Mucosa of stomach (tissue), 1 donor: ENCODE measurements around the gene TALDO1.

Experiments used
- H3K27me3 ChIP-seq: one replicate; pipeline ENCODE4 v1.7.0; 2013; ENCODE audit warnings: mild to moderate bottlenecking, low read length; ENCODE audit not compliant: control insufficient read depth, insufficient read depth
- H3K36me3 ChIP-seq: one replicate; pipeline ENCODE4 v1.7.0; 2013; ENCODE audit warnings: low read length; ENCODE audit not compliant: control insufficient read depth, insufficient read depth
- H3K4me1 ChIP-seq: one replicate; pipeline ENCODE4 v1.7.0; 2013; ENCODE audit warnings: mild to moderate bottlenecking, low read length; ENCODE audit not compliant: control insufficient read depth, insufficient read depth
- H3K4me3 ChIP-seq: one replicate; pipeline ENCODE4 v1.7.0; 2013; ENCODE audit warnings: low read length
- H3K9ac ChIP-seq: one replicate; pipeline ENCODE4 v1.7.0; 2013; ENCODE audit warnings: mild to moderate bottlenecking, low read length, moderate library complexity
- H3K9me3 ChIP-seq: one replicate; pipeline ENCODE4 v1.7.0; 2013; ENCODE audit warnings: mild to moderate bottlenecking, low read length, moderate library complexity; ENCODE audit not compliant: control insufficient read depth
- donor health status: Pancreatic carcinoma.

The TALDO1 gene

DNA sequence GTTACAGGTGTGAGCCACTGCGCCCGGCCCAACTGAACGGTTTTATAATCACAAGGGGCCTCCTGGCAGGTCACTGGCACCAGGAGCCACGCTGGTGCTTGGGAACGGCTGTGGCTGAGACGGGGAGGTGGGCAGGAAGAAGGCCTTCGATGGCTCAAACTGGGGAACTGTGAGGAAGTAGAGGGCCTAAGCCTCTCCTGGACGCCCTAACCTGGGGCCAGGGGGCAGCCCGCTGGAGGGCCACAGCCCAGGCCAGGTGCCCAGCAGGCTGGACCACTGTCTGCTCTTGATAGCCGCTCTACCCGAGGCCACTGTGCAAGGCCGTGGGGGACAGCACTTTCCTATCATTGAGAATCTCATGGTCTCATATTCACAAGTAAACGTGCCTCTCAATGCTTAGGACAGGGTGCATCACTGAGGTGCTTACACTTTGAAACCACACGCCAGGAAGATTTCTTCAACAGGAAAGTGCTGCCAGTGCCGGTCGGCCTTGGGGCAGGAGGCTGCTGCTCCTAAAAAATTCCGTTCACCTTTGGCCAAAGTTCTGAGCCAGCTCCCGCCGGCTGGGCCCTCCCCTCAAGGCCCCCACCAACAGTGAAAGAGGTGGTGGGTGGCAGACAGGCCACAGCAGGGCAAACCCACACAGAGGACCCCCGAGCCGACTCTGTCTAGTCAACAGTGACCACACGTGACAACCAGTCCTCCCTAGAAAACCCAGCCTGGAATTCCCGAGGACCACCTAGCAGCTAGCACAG, 22.8 kb downstream of the TALDO1 start:
- H3K9ac ChIP-seq, result no peak overlapping the region
- H3K36me3 ChIP-seq, result peaks cover 6% of the 10 kb centered on the region
- H3K9me3 ChIP-seq, result no peaks in the 10 kb centered on the region
- H3K27me3 ChIP-seq, result no peaks in the 10 kb centered on the region
- peaks cover 1% of the 10 kb centered on the region for H3K4me1 ChIP-seq
- H3K4me3 ChIP-seq, result no peak overlapping the region

DNA sequence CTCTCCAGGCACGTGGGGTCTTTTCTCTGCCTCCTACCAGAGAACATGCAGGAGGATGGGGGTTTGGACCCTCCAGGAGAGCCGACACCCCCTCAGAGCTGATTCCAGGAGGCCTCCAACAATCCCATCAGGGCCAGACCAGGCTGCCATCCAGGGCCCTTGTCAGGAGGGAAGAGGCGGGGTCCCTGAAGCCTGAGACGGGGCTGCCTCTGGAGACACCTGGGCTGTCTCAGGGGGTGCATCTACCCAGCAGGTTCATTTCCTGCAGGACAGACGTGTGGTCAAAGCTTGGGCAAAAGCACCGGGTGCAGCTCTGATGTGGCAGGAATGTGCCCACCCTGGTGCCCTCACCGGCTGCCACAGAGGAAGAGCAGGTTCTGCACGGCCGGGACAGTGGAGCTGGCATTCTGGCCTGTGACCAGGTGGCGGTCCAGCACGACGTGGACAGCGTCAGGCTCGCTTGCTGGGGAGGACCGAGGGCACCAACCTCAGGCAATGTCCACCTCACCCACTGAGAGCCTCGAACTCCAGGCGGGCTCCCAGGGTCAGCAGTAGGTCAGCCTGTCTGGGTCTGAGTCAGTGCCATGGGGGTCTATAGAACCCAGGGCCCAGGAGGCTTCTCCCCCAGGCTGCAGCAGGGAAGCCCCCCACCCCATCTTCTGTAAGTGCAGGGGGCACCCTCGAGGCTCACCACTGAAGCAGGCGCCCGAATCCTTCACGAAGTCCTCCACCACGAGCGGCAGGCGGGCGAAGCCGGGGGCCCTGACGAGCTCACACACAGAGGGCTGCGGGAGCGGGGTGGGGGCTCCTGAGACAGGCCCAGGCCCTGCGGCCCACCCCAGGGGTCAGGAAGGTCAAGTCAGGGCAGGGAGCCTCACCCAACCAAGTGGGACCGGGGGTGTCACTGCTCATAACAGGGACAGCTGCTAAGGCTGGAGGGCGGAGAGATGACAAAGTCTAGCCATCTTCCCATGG, 23.7 kb downstream of the TALDO1 start:
- H3K9ac ChIP-seq, result no peak overlapping the region
- H3K4me3 ChIP-seq, result no peak overlapping the region
- peaks cover 6% of the 10 kb centered on the region for H3K36me3 ChIP-seq
- no peaks in the 10 kb centered on the region for H3K27me3 ChIP-seq
- peaks cover 7% of the 10 kb centered on the region for H3K4me1 ChIP-seq
- no peaks in the 10 kb centered on the region for H3K9me3 ChIP-seq

DNA sequence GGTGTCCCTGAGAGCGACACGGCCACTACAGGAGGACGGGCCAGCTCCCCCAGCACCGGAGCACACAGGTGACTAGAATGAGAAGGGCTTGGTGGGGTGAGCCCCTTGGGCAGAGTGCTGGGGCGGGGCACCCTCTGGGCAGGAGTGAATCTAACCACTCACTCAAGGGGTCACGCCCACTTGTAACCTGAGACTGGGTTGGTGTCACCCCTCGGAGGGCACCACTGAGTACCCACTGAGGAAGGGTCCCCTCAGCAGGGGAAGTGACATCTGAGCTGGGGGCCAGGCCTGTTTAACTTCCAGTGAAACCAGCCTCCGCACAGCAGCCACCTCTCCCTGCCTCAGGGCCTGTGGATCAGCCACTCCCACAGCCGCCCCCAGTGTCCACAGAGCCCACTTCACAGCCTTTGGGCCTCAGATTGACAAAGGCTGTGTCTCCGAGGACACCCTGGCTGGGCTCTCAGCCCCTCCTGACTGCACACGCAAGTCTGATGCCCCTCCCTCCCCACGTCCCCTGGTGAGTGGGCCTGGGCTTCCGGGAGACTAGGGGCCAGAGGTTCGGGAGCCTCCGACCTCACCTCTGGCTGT, 24.4 kb downstream of the TALDO1 start:
- Histone ChIP-seq H3K9me3 (no peaks in the 10 kb centered on the region), H3K4me3 (no peak overlapping the region), H3K27me3 (no peaks in the 10 kb centered on the region), H3K9ac (no peak overlapping the region), H3K36me3 (no peaks in the 10 kb centered on the region), H3K4me1 (peaks cover 13% of the 10 kb centered on the region)

DNA sequence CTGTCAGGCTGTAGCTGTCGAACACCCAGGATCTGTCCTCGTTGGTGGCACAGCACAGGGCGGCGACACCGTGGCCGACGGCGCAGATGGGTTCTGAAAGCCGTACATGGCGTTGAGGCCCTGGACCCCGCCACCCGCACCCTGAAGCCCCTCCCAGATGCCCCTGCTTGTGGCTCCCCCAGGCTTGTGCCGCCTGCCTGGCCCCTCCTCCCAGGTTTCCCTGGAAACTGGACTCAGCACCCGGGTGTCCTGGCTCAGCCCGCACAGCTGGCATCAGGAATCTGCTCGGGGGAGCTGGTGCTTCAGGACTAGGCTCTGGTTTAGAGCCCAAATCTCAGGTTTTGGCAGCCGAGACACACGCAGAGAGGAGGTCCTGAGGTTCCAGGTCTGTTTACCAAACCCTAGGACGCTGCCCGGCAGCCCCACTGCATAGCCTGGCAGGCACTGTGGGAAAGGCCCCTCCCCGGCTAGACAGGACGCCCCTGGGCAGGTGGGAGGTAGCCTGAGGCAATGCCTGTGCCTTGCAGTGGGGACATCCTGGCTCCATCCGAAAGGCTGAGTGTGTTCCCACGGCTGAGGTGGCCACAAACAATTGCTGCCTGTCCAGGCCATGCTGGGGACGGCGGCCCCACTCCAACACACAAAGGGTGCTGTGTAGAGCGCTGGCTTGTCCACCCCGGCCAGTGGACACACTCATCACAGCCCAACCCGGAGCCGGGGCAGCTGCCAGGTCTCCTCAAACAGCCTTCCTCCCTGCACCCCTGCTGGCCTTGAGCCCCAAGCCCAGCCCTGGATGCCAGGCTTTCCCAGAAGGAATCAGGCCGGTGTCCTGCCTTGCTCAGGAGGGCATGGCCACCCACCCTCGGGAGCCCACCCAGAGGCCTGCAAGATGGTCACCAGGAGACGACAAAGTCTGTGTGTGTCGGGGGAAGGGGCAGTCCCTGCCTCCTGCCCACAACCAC, 25.4 kb downstream of the TALDO1 start:
- H3K9ac ChIP-seq, result no peak overlapping the region
- H3K27me3 ChIP-seq, result no peaks in the 10 kb centered on the region
- no peaks in the 10 kb centered on the region for H3K36me3 ChIP-seq
- H3K9me3 ChIP-seq, result no peaks in the 10 kb centered on the region
- no peak overlapping the region for H3K4me3 ChIP-seq
- H3K4me1 ChIP-seq, result peaks cover 14% of the 10 kb centered on the region

DNA sequence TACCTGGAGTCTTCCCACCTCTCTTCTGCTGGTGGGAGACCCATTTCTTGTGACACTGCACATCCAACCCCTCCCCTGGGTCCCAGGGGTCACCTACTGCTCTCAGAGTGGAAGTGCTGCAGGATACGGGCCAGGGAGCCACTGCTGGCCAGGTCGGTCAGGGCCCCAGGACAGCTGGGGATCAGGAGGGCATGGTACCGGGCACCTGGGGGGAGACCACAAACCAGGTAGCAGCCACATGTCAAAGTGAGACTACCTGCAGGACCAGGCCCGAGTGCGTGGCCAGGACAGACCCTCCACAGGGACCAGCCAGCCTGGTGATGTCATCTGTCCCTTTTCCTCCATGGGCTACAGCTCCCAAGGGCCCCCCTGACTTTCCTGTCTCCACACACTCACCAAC, 26.2 kb downstream of the TALDO1 start:
- Histone ChIP-seq H3K36me3 (no peaks in the 10 kb centered on the region), H3K27me3 (no peaks in the 10 kb centered on the region), H3K4me1 (peaks cover 19% of the 10 kb centered on the region), H3K4me3 (no peak overlapping the region), H3K9me3 (no peaks in the 10 kb centered on the region), H3K9ac (no peak overlapping the region)

DNA sequence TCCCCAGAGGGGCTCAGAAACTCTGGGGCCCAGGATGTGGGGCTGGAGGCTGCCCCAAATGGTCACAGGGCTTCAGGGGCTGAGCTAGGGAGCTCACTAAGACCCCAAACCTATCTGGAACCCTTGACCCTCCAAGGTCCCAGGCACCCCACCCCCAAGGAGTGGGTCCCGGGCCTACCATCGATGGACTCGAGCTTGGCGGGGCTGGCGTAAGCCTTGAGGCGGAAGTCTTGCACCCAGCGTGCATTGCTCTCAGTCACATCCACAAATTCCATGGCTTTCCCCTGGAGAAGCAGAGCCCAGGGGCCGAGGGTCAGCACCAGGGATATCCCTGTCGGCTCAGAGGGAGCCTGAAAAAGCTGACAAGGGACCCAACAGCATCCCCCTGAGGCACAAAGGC, 26.6 kb downstream of the TALDO1 start:
- H3K4me1 ChIP-seq, result peaks cover 19% of the 10 kb centered on the region
- no peak overlapping the region for H3K4me3 ChIP-seq
- H3K9ac ChIP-seq, result no peak overlapping the region
- no peaks in the 10 kb centered on the region for H3K36me3 ChIP-seq
- H3K9me3 ChIP-seq, result no peaks in the 10 kb centered on the region
- H3K27me3 ChIP-seq, result no peaks in the 10 kb centered on the region

DNA sequence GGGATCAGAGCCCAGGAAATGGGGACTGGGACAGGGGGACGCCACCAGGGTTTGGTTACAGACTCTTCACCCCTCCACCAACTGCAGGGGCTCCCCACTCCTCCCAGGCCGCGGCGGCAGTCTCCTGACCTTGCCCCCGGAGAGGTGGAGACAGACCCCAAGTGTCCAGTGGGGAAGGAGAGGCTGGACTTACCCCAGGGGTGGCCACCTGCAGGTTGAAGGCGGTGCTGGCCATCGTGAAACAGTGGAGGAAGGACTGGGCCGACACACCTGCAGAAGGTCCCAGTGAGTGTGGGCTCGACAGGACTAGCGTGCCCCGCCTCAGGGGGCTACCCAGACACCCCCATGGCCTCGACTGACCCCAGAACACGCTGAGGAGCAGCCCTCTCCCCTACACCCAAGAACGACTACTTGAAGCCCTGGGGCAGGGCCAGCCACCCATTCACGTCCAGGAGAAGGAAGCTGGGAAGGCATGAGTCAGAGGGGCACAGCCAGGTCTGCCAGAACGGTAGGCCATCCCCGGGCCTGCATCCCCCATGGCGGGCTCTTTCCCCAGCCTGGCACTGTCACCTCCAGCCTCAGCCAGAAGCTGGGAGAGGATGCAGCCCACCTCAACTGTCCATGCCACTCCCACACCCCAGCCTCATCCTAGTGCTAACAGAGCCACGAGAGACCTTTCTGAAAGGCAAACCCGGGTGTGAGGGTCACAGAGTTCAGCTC, 27.8 kb downstream of the TALDO1 start:
- Histone ChIP-seq H3K9me3 (no peaks in the 10 kb centered on the region), H3K4me3 (no peak overlapping the region), H3K27me3 (no peaks in the 10 kb centered on the region), H3K36me3 (no peaks in the 10 kb centered on the region), H3K9ac (no peak overlapping the region), H3K4me1 (peaks cover 19% of the 10 kb centered on the region)

DNA sequence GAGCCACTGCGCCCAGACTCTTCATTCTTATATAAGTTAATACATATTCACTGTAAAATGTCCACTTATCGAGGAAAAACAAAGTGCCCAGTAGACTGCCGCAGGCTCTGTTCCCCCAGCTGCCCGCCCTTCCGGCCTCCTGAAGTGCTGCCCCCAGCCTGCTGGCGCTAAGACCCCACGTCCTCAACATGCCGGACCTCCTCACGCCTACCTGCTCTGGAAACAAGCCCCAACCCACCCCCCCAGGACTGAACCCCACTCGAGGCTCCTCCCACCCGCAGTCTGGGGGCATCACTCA, 28.9 kb downstream of the TALDO1 start:
- Histone ChIP-seq H3K4me3 (peak overlapping the region; percentile 36), H3K9ac (peak overlapping the region; percentile 70), H3K36me3 (no peaks in the 10 kb centered on the region), H3K9me3 (no peaks in the 10 kb centered on the region), H3K4me1 (peaks cover 19% of the 10 kb centered on the region), H3K27me3 (no peaks in the 10 kb centered on the region)

DNA sequence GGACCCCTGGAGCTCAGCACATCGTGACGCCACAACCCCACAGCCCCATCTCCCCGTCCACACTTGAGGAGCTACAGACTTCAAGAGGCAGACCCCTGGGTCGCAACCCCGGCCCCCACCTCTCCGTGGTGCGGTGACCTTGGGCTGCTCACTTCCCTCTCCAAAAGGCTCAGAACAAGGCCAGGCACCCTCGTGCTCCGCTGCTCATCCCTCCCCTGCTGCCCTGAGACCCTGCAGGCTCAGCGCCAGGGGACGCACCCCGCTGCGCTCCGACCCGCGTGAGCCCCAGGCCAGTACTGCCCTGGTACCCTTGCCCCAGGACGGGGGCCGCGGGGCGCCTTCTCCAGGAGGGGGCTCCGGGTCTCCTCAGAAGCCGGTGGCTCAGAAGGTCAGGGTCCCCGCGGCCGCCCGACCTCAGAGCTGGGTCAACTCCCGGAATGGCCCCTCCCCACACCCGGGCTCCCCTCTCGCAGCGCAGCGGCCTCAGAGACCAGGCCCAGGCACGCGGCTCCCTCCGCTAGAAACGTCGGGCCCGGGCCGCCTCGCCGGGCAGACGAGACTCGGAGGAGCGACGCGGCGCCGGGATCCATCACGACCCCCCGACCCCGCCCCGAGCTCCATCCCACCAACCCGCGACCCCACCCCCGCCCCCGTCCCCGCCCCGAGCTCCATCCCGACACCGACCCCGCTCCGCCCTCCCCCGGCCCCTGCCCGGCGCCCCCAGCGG, 29.5 kb downstream of the TALDO1 start:
- Histone ChIP-seq H3K4me3 (peak overlapping the region; percentile 36), H3K4me1 (peaks cover 19% of the 10 kb centered on the region), H3K36me3 (no peaks in the 10 kb centered on the region), H3K9ac (peak overlapping the region; percentile 80), H3K27me3 (no peaks in the 10 kb centered on the region), H3K9me3 (no peaks in the 10 kb centered on the region)

DNA sequence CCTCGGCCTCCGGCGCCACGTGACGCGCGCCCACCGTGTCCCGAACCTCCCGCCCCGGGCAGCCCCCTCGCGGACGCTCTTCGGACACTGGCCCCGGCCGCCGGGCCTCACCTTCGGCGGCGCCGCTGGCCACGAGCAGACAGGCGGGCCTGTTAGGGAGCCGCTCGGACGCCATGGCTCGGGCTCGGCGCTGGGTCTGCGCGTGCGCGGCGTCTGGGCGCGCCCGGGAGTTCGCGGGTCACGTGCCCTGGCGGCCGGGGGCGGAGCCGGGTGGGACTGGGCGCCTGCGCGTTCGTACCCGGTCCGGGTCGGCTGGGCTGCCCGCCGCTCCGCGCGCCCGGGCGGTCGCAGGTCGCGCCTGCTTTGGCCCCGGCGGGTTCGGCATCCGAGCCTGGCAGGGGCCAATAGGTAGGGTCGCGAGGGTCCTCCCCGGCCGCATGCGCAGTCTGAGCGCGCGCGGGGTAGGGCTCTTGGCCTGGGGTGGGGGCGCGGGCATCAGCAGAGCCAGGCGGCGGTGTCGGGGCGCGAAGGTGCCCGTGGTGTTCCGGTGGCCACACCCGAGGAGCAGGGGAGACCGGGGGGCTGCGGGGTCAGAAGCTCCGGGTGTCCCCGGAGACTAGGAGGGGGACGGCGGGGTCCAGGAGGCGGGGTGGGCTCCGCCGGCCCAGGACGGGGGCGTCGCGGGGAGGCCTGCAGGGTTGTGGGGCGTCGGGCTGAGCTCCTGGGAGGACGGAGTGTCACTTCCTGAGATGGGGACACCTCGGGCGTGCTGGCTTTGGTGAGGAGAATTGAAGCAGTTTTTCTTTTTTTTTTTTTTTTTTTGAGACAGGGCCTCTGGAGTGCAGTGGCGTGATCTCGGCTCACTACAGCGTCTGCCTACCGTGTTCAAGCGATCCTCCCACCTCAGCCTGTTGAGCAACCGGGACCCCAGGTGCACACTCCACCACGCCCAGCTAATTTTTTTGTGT, 30.3 kb downstream of the TALDO1 start, which contains the start of gene GATD1:
Gene GATD1 (minus strand): TSS at position 200 of the 968 bp plus-strand sequence. CDS start 25 bp downstream, at position 175.
- no peaks in the 10 kb centered on the region for H3K36me3 ChIP-seq
- no peaks in the 10 kb centered on the region for H3K27me3 ChIP-seq
- H3K9me3 ChIP-seq, result no peaks in the 10 kb centered on the region
- H3K9ac ChIP-seq, result peak within 1 kb of the TSS; percentile 80
- H3K4me3 ChIP-seq, result peak within 1 kb of the TSS; percentile 36
- H3K4me1 ChIP-seq, result peaks cover 19% of the 10 kb centered on the region
